Cardiac fibroblast (primary cell): ENCODE results near the gene MS4A15.

Experiments used
- DNase-seq, 2 donors: peaks; one replicate each; pipeline versions ENCODE4 v3.0.0 to v3.0.0-alpha.2; 2010; ENCODE audit warnings: low read depth in 2 of 2
- H3K4me3 ChIP-seq, 2 donors: replicated peaks in 1 of 2; 1 replicate in 1 of 2; 2 replicates in 1 of 2; pipeline ENCODE4 v1.5.1; 2011; ENCODE audit warnings: low read depth in 2 of 2, low read length in 2 of 2, mild to moderate bottlenecking in 2 of 2, moderate library complexity in 1 of 2
- TF ChIP-seq, protein P1 (sequence below): IDR thresholded peaks from one replicate; pipeline ENCODE4 v1.5.1; 2011; ENCODE audit warnings: low read depth, mild to moderate bottlenecking, low read length, inconsistent platforms

Gene MS4A15

DNA sequence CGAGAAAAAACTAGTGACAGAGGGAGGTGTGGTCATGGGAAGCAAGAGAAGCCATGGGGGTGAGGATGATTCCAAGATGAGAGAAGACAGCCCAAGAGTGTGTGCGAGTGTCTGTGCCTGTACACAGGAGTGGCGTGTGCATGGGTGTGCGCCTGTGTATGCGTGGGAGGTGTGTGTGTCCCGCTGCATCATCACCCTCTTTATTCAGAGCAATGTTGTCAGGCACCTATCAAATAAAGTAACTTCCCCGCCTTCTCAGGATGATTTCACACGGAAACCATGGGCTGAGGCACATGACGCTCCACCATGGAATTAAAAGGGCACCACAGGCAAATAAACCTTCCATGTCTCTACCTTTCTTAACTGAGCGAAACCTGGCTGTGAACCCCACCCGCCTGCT lies 53.0 kb downstream of the MS4A15 start:
- TF ChIP-seq, protein P1, sequence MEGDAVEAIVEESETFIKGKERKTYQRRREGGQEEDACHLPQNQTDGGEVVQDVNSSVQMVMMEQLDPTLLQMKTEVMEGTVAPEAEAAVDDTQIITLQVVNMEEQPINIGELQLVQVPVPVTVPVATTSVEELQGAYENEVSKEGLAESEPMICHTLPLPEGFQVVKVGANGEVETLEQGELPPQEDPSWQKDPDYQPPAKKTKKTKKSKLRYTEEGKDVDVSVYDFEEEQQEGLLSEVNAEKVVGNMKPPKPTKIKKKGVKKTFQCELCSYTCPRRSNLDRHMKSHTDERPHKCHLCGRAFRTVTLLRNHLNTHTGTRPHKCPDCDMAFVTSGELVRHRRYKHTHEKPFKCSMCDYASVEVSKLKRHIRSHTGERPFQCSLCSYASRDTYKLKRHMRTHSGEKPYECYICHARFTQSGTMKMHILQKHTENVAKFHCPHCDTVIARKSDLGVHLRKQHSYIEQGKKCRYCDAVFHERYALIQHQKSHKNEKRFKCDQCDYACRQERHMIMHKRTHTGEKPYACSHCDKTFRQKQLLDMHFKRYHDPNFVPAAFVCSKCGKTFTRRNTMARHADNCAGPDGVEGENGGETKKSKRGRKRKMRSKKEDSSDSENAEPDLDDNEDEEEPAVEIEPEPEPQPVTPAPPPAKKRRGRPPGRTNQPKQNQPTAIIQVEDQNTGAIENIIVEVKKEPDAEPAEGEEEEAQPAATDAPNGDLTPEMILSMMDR: no peak
- DNase-seq: no peak
- H3K4me3 ChIP-seq: no peak overlapping the region

DNA sequence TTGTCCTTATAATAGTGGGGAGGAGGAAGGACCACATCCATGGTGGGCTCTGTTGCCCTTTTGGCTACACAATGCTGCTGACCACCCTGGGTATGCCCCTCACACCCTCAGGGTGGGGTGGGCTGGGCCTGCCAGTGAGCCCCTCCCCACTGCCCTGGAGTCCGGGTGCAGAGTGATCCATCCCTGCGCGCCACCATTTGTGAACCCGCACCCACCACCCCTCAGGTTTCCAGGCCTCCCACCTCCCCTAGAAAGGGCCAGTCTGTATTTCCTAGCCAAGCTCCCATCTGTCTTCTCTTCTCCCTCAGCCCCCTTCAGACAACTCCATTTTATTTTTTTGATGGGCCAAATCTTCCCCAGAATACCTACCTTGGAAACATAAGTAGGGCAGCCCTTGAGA lies 53.5 kb downstream of the MS4A15 start:
- no peak overlapping the region for H3K4me3 ChIP-seq
- no peak for DNase-seq
- TF ChIP-seq, protein P1: no peak

DNA sequence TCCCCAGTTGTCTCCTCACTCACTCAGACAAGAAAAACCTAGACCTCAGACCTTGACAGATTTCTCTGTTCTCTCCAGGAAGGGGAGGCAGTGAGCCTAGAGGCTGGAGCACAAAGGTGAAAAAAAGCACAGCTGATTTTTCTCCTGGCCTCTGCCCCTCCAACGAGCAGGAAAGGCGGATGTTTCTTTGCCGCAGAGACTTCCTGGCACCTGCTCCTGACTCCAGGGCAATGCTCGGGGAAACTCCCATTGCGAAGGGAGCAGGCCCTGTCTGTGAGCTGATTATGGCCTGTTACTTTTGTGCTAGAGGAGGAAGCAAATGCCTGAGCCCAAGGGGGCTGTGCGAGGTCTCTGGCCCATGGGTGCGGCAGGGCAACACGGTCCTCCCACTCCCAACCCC lies 53.9 kb downstream of the MS4A15 start:
- TF ChIP-seq, protein P1: no peak
- no peak for DNase-seq
- H3K4me3 ChIP-seq: no peak overlapping the region

DNA sequence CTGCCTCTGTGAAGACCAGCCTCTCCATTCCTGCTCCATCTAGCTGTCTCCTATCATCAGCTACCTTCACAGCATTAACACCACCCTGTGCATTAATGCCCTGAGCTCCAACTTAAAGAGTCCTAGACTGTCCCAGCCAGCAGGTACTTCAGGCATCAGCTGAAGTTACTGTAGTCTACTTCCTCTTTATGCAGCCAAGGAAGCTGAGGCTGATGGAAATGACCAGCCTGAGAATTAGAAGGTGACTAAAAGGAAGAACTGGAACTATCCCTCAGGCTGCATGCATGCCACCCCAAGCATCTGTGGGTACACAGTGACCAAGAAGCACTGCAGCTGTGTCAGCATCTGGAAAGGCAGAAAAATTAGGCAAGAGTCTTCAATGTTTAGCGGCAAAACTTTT lies 56.7 kb downstream of the MS4A15 start:
- no peak for DNase-seq
- H3K4me3 ChIP-seq: no peak overlapping the region
- TF ChIP-seq, protein P1: no peak

DNA sequence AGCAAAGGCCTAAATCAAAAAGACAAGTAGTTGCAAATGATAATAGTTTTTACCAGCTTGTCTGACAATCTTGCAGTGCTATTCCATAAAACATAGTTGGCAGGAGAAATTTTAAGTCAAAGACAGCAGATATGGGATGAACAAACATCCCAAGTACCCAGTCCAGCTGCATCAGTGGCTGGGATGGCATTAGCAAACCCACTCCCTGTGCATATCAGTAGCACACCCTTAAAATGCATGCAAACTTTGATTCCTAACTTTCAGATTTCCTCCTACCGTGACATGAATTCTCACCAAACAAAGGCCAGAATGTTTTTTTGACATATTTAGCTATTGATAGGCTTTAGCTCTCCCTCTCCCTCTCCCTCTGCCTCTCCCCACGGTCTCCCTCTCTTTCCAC lies 57.4 kb downstream of the MS4A15 start:
- no peak overlapping the region for H3K4me3 ChIP-seq
- DNase-seq: no peak
- TF ChIP-seq, protein P1: no peak

DNA sequence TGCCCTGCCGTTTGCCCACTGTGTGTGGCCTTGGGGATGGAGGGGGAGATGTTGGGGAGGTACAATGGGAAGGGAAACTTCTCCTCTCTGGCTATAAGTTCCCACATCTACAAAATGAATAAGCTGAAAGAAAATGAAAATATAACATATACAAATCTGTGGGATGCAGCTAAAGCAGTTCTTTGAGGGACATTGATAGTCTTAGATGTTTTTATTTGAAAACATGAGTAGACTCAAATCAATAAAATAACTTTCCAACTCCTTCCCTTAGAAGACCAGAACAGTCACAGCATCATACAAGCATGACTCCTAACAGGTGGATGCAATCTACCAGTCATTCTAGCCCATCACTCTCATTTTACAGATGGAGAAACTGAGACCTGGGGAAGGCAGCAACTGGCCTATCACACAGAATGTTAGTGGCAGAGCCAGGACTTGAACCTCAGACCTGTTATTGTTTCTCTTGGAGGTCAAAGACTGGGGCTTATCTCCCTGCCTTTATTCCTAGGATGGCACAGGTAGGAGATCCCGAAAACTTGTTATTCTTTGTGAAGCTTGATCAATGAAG lies 60.0 kb downstream of the MS4A15 start:
- no peak for DNase-seq
- H3K4me3 ChIP-seq: no peak overlapping the region
- TF ChIP-seq, protein P1: no peak

DNA sequence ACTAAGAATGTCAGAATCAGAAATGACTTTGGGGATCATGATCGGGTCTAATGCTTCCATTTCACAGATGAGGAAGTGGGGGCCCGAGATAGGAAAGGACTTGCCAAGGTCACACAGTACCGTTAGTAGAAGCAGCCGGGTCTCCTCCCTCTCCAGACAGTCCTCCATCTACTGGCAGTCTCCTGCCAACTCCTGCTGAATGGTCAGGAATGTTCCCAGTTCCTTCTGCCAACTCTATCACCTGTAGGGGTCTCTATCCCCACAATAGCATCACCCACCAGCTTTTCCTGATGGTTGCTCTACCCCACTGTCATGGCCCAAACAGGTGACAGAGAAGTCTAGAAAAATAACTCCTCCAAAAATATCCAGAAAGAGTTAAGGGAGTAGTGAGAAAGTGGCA lies 61.4 kb downstream of the MS4A15 start:
- TF ChIP-seq, protein P1: no peak
- no peak for DNase-seq
- H3K4me3 ChIP-seq: no peak overlapping the region
